Activated CD4-positive, alpha-beta T cell treated with anti-CD3 and anti-CD28 coated beads for 36 hours (primary cell): Measurements from ENCODE around the gene INIP. TPM values are rescaled to one million over a fixed set of nuclear protein-coding genes. Genes with fewer than 3 reads are reported as not detected.
A peak's percentile ranks its signal among the peaks of the same experiment; 100 is the strongest.

ENCODE experiments used
- ATAC-seq: fragments of 200-7000 bp; cut with Tn5 transposase; one replicate; pipeline ENCODE4 v1.10.0; 2021; ENCODE audit warnings: mild to moderate bottlenecking, moderate library complexity
- CTCF ChIA-PET: fragments of 350-600 bp; sonication (Branson Sonifier 250); formaldehyde crosslinking; loops from one replicate; lab custom pipeline; 2021; ENCODE audit warnings: antibody characterized with exemption; lab: Charles Lee
- POLR2A ChIA-PET: fragments of 350-600 bp; sonication (Branson Sonifier 250); formaldehyde crosslinking; loops from one replicate; lab custom pipeline; 2021; ENCODE audit warnings: antibody characterized with exemption, inconsistent platforms; lab: Charles Lee
- DNase-seq: peaks from one replicate; pipeline ENCODE4 v3.0.0-alpha.2; 2020
- H3K27ac Mint-ChIP-seq: one replicate; pipeline ENCODE4 v1.8.0; 2021; ENCODE audit warnings: mixed read lengths
- H3K27me3 Mint-ChIP-seq: one replicate; pipeline ENCODE4 v1.8.0; 2021; ENCODE audit warnings: mixed read lengths
- H3K36me3 Mint-ChIP-seq: one replicate; pipeline ENCODE4 v1.8.0; 2021; ENCODE audit warnings: low read depth, mixed read lengths
- H3K4me1 Mint-ChIP-seq: one replicate; pipeline ENCODE4 v1.8.0; 2021; ENCODE audit warnings: mixed read lengths
- H3K4me3 Mint-ChIP-seq: one replicate; pipeline ENCODE4 v1.8.0; 2021; ENCODE audit warnings: mild to moderate bottlenecking, moderate library complexity, mixed read lengths
- H3K9me3 Mint-ChIP-seq: one replicate; pipeline ENCODE4 v1.8.0; 2021; ENCODE audit warnings: low read depth, mixed read lengths
- intact Hi-C, 2 experiments: fragments of 100-400 bp; cut with DNase I in 1 of 2; cut with micrococcal nuclease in 1 of 2; formaldehyde crosslinking; loops; one replicate each; pipeline versions ENCODE4 v1.14.2 to v1.15.1; 2022 to 2024; cut with DNase I, micrococcal nuclease
- total RNA-seq, 2 experiments: library from RNA; stranded (reverse); gene quantifications; one replicate each; pipeline ENCODE4 v1.2.3, GENCODE V29; 2021

INIP gene, protein sequence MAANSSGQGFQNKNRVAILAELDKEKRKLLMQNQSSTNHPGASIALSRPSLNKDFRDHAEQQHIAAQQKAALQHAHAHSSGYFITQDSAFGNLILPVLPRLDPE
- 10 to 100 TPM; 37.3 to 37.7 TPM for total RNA-seq

DNA sequence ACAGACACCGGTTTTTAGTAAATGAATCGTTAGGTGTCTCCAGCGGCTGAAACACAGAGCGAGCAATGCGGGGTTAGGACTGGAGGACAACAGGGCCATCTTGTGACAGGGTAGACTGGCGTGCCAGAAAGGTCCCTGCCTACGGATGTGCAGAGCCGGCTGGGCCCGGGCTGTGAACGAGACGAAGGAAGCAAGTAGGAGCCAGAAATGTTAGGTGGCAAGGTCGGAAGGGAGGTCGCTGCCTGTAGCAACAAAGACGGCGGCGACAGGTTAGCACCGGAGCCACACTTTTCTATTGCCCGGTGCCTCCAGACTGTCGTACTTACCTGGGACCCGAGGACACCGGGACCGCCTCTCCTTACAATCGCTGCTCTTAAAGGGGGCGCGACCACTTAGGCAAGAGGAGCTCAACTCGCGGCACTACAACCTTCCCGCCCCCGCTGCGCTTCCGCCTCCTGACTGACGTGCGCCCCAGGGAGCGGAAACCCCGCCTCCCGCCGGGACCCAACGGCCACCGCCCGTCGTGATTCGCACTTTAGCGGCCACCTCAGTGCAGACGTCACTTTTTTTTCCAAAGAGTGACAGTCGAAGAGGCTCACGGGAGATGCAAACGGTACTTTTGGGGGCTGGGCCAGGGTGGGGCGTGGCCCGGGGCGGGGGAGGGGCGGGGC, at the start of gene INIP:
Gene INIP, minus strand, starts transcription at position 457 of the 671 bp plus-strand sequence. CDS start 1,632 bp downstream, outside the sequence.
- intact Hi-C loops, result loop anchor here (1.0 to 10.0 kb wide), 15 partner anchors 33 to 1233 kb away; partner anchors contain the start of genes KIAA1958 (in 2 of the 2), PTBP3 (in 2 of the 2), SNX30 (in 2 of the 2) and UGCG (in 2 of the 2)
- ChIA-PET CTCF (interaction anchor here (0.6 to 2.0 kb wide), 8 partner anchors 10 to 744 kb away, joined by 3 to 8 read pairs (median 4); partner anchors contain the start of genes HSDL2 and SNX30), POLR2A (interaction anchor here (0.6 to 1.2 kb wide), 4 partner anchors 75 to 547 kb away, joined by 3 to 5 read pairs (median 4); partner anchors contain the start of genes HSDL2 and KIAA1958)
- DNase-seq (peak; percentile 99), ATAC-seq (peak; percentile 93)
- H3K27ac Mint-ChIP-seq, result peak within 1 kb of the TSS; percentile 97
- no peaks in the 10 kb centered on the region for H3K9me3 Mint-ChIP-seq
- peaks cover 35% of the 10 kb centered on the region for H3K4me1 Mint-ChIP-seq
- H3K4me3 Mint-ChIP-seq, result peak within 1 kb of the TSS; percentile 89
- H3K36me3 Mint-ChIP-seq, result peaks cover 10% of the 10 kb centered on the region
- no peaks in the 10 kb centered on the region for H3K27me3 Mint-ChIP-seq

GRCh38 chr9:112765281-112765680, 47.4 kb upstream of the INIP start:
- POLR2A ChIA-PET, result no interaction called here
- CTCF ChIA-PET, result no interaction called here

DNA sequence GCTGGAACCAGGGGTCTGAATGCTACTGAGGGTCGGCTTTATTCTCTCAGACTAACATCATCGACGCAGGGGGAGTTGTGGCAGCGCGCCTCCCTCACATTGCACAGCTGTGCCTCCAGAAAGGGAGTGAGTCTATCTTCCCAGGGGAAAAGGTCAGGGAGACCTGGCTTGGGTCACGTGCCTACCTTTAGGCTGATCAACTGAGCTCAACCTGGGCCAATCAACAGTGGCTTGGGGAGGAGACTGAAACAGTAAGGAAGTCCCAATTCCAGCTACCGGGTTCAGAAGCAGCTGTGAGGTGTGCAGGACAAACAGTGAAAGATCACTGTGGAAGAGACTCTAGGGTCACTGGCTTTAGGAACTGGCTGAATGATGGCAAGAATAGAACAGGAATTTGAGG, 46.9 kb upstream of the INIP start:
- CTCF ChIA-PET, result no interaction called here
- Mint-ChIP-seq H3K36me3 (peaks cover 12% of the 10 kb centered on the region), H3K4me1 (peaks cover 16% of the 10 kb centered on the region), H3K4me3 (no peak overlapping the region), H3K27ac (no peak overlapping the region), H3K9me3 (peaks cover 7% of the 10 kb centered on the region), H3K27me3 (no peaks in the 10 kb centered on the region)
- DNase-seq (no peak), ATAC-seq (no peak)
- POLR2A ChIA-PET, result no interaction called here
- intact Hi-C loops, result no loop called here

More at GRCh38 chr9:112765281-112765680, 47.4 kb upstream of the INIP start:
- Mint-ChIP-seq H3K4me1 (peaks cover 14% of the 10 kb centered on the region), H3K27me3 (no peaks in the 10 kb centered on the region), H3K4me3 (no peak overlapping the region), H3K36me3 (peaks cover 12% of the 10 kb centered on the region), H3K27ac (no peak overlapping the region), H3K9me3 (peaks cover 7% of the 10 kb centered on the region)
- intact Hi-C loops, result no loop called here
- ATAC-seq (no peak), DNase-seq (no peak)

- intact Hi-C loops, result no loop called here
- POLR2A ChIA-PET, result no interaction called here
- H3K9me3 Mint-ChIP-seq, result peaks cover 7% of the 10 kb centered on the region
- H3K4me1 Mint-ChIP-seq, result peaks cover 16% of the 10 kb centered on the region
- no peak overlapping the region for H3K4me3 Mint-ChIP-seq
- H3K27ac Mint-ChIP-seq, result no peak overlapping the region
- no peak for DNase-seq
- no peaks in the 10 kb centered on the region for H3K27me3 Mint-ChIP-seq
- CTCF ChIA-PET, result interaction anchor here (1.4 kb wide), 1 partner anchor 16 kb away, joined by 5 read pairs; no protein-coding TSS in a partner anchor
- ATAC-seq, result no peak
- peaks cover 12% of the 10 kb centered on the region for H3K36me3 Mint-ChIP-seq
These were observed 46.4 kb upstream of the INIP start for GRCh38 chr9:112764344-112764743.

DNA sequence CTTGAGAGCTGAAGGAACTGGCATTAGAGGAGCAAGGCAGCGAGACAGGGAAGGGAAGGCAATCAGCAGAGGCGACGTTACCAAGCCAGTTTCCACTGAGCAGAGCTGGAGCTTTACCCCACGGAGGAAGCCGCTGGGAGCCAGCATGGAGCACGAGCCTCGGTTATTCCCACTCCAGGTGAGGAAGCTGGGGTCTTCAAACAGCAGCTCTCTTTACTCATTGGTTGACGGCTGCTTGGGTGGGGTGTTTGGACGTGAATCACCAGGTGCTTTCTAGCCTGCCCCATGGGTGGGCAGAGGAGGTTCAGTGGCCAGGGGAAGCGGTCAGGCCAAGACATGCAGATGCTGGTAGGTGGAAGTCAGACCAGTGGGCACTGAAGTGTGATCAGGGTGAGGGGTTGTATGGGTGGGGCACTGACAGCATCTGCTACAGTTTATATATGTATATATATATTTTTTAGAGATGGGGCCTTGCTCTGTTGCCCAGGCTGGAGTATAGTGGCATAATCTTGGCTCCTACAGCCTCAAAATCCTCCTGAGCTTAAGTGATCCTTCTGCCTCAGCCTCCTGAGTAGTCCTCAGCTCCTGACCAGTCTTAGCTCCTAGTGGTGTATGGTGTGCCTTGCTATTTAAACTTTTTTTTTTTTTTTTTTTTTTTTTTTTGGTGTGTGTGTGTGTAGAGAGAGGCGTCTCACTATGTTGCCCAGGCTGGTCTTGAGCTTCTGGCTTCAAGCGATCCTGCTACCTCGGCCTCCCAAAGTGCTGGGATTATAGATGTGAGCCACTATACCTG, 45.0 kb upstream of the INIP start:
- ATAC-seq (no peak), DNase-seq (no peak)
- Mint-ChIP-seq H3K4me3 (no peak overlapping the region), H3K4me1 (peaks cover 25% of the 10 kb centered on the region), H3K36me3 (peaks cover 8% of the 10 kb centered on the region), H3K27ac (no peak overlapping the region), H3K9me3 (peaks cover 7% of the 10 kb centered on the region), H3K27me3 (no peaks in the 10 kb centered on the region)
- POLR2A ChIA-PET, result no interaction called here
- intact Hi-C loops, result no loop called here
- CTCF ChIA-PET, result interaction anchor here (1.0 to 1.4 kb wide), 2 partner anchors 9 to 17 kb away, joined by 4 to 5 read pairs; no protein-coding TSS in a partner anchor

- Mint-ChIP-seq H3K4me1 (peaks cover 34% of the 10 kb centered on the region), H3K27ac (no peak overlapping the region), H3K27me3 (no peaks in the 10 kb centered on the region), H3K36me3 (peaks cover 6% of the 10 kb centered on the region), H3K9me3 (peaks cover 7% of the 10 kb centered on the region), H3K4me3 (no peak overlapping the region)
- DNase-seq, result no peak
- ATAC-seq, result no peak
- intact Hi-C loops, result no loop called here
- CTCF ChIA-PET, result no interaction called here
- POLR2A ChIA-PET, result no interaction called here
These were observed 44.2 kb upstream of the INIP start for GRCh38 chr9:112761912-112762655.

- Mint-ChIP-seq H3K36me3 (no peaks in the 10 kb centered on the region), H3K4me3 (no peak overlapping the region), H3K27ac (no peak overlapping the region), H3K4me1 (peaks cover 40% of the 10 kb centered on the region), H3K9me3 (no peaks in the 10 kb centered on the region), H3K27me3 (no peaks in the 10 kb centered on the region)
- CTCF ChIA-PET, result interaction anchor here (1.2 kb wide), 1 partner anchor 12 kb away, joined by 3 read pairs; no protein-coding TSS in a partner anchor
- ATAC-seq (no peak), DNase-seq (no peak)
- POLR2A ChIA-PET, result interaction anchor here (0.6 kb wide), 1 partner anchor 123 kb away, joined by 3 read pairs; no protein-coding TSS in a partner anchor
- intact Hi-C loops, result no loop called here
These were observed 42.9 kb upstream of the INIP start for GRCh38 chr9:112760821-112761220.

- intact Hi-C loops, result loop anchor here in 1 of 2 experiments (10.0 kb wide), 1 partner anchor 583 kb away; the partner anchor contains the start of gene SUSD1
- Mint-ChIP-seq H3K27me3 (no peaks in the 10 kb centered on the region), H3K27ac (no peak overlapping the region), H3K36me3 (no peaks in the 10 kb centered on the region), H3K4me1 (peaks cover 62% of the 10 kb centered on the region), H3K4me3 (no peak overlapping the region), H3K9me3 (no peaks in the 10 kb centered on the region)
- ChIA-PET CTCF (no interaction called here), POLR2A (no interaction called here)
- DNase-seq (no peak), ATAC-seq (no peak)
These were observed 40.0 kb upstream of the INIP start for GRCh38 chr9:112757940-112758339.

DNA sequence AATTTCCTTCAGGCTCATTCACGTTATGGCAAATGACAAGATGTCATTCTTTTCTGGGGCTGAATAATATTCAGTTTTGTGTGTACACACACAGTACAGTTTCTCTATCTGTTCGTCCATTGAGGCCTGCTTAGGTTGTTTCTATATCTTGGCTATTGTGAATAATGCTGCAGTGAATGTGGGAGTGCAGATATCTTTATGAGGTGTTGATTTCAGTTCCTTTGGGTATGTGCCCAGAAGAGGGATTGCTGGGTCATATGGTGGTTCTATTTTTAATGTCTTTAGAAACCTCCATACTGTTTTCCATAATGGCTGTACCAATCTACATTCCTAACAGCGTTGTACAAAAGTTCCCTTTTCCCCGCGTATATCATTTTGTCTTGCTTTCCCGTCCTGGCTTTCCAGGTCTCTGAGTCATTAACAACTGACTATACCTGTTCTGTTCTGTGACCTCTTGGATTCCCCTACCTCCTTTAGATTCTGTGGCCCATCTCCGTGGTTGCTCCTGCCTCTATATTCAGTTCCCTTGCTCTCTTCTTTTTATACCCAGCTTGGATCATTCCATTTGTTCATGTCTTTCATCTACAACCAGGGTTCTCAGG, 39.5 kb upstream of the INIP start:
- no peak overlapping the region for H3K27ac Mint-ChIP-seq
- CTCF ChIA-PET, result no interaction called here
- POLR2A ChIA-PET, result no interaction called here

DNA sequence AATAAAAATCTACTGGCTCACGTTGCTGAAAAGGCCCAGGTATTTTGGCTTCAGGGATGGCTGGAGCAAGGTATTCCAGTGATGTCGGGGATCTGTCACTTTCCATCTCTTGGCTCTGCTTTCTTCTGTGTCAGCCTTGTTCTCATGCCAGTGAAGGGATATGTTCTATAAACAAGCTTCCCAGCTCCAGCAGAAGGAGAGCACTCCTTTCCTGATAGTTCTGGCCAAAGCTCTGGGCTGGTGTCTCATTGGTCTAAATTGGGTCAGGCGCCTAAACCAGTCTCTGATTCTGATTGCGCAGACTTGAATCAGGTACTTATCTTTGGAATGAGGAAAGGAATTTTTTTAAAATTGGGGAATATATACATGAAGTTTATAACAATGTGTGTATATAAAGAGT, 37.8 kb upstream of the INIP start:
- no peaks in the 10 kb centered on the region for H3K27me3 Mint-ChIP-seq
- no peaks in the 10 kb centered on the region for H3K9me3 Mint-ChIP-seq
- no peak for ATAC-seq
- ChIA-PET POLR2A (no interaction called here), CTCF (no interaction called here)
- no peak for DNase-seq
- no peak overlapping the region for H3K27ac Mint-ChIP-seq
- H3K4me3 Mint-ChIP-seq, result no peak overlapping the region
- peaks cover 76% of the 10 kb centered on the region for H3K4me1 Mint-ChIP-seq
- H3K36me3 Mint-ChIP-seq, result no peaks in the 10 kb centered on the region
- intact Hi-C loops, result loop anchor here (2.0 to 10.0 kb wide), 3 partner anchors 15 to 581 kb away; partner anchors contain the start of gene SUSD1 (in 1 of the 2)

More for the DNA sequence above, 39.5 kb upstream of the INIP start:
- intact Hi-C loops, result loop anchor here in 1 of 2 experiments (10.0 kb wide), 1 partner anchor 583 kb away; the partner anchor contains the start of gene SUSD1
- H3K36me3 Mint-ChIP-seq, result no peaks in the 10 kb centered on the region
- H3K27me3 Mint-ChIP-seq, result no peaks in the 10 kb centered on the region
- H3K9me3 Mint-ChIP-seq, result no peaks in the 10 kb centered on the region
- ATAC-seq (no peak), DNase-seq (no peak)
- no peak overlapping the region for H3K4me3 Mint-ChIP-seq
- H3K4me1 Mint-ChIP-seq, result peaks cover 67% of the 10 kb centered on the region
